ENCODE data around the gene AK8.

Gene AK8

GRCh38 chr9:132857616-132858342 lies 20.3 kb downstream of the AK8 start:
- no peak for DNase-seq

DNA sequence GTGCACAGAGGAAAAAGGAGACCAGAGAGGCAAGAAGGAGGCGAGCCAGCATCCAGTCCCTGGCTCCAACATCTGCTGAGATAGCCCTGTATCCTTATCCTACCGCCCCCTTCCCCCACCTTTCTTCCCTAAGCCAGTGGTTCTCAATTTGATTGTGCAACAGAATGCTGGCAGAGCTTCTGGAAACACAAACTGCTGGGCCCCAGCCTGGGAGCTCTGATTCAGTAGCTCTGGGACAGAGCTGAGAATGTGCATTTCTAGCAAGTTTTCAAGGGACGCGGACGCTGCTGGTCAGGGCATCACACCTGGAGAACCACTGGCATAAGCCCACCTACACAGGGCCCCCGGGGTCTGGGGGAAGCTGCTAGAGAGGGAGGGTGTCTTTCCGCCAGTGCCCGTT lies 21.1 kb downstream of the AK8 start:
- DNase-seq = no peak

DNA sequence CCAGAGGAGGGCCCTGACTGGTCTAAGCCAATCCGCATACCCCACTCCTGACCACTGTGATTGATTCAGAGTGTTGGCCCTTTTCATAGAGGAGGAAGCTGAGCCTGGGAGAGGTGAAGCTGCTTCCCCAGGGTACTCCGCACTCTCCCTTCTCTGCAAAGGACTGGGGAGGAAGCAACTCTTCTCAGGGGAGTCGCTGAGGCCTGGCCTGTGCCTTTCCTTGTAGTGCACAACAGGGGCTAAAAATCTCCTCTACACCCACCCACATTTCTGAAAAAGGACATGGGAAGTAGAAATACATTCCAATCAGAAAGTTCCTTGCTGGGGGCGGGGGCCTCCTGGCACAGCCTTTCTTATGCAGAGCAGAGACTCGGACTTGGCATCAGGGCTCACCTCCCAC lies 22.2 kb downstream of the AK8 start:
- no peak for DNase-seq

GRCh38 chr9:132854832-132855231 lies 23.3 kb downstream of the AK8 start:
- DNase-seq = no peak

DNA sequence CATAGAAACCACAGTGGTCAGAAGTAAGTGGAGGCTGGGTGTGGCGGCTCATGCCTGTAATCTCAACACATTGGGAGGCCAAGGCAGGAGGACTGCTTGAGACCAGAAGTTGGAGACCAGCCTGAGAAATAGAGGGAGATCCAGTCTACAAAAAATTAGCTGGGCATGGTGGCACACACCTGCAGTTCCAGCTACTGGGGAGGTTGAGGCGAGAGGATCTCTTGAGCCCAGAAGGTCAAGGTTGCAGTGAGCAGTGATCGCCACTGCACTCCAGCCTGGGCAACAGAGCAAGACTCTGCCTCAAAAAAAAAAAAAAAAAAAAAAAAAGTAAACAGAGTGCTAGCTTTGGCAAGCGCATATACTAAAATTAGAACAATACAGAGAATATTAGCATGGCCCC lies 24.6 kb downstream of the AK8 start:
- no peak for DNase-seq

DNA sequence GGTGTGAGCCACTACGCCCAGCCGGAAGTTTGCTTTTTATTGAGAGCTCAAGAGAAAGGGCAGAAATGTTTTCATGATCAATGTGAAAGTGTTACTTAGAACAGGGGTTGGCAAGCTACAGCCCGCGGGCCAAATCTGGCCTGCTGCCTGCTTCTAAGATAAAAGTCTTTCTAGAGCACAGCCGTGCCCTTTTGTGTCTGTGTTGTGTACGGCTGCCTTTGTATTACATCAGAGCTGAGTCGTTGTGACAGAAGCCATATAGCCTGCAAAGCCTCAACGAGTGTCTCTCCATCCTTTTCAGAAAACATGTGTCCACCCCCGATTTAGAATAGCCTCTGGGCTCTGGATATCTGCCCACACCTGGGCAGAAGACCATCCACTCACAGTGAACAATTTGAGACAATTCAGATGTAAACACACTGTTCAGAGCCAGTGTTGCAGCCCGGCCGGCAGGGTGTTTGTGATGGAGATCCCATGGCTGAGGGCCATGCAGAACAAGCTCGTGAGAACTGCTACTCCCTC lies 28.8 kb downstream of the AK8 start:
- peak in 1 of 2 donors; percentile 9 for DNase-seq

DNA sequence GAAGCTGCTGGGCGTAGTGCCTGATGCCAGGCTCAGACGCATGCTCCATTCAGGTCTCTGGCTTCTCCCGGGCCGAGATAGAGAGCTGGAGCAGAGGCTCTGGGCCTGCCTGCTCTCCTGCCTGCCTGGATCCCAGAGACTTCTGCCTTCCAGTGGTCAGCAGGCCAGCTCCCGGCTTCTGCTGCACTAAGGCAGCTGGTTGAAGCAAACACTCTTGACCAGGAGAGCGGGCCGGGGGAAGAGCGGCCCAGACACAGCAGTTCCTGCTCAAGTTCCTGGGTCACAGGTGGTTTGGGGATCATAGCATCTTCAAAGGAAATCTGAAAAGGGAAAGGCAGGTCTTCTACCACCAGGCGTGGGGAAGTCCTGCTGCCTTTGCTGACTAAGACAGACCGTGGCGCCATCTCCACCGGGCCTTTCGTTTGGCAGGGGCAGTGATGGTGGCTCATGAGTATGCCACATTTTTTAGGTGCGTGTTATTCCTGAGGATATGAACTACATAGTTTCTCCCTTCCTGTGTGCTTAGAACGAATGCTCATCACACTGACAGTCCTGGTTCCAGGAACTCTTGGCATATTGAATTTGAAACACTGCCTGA lies 31.1 kb downstream of the AK8 start:
- DNase-seq = no peak

DNA sequence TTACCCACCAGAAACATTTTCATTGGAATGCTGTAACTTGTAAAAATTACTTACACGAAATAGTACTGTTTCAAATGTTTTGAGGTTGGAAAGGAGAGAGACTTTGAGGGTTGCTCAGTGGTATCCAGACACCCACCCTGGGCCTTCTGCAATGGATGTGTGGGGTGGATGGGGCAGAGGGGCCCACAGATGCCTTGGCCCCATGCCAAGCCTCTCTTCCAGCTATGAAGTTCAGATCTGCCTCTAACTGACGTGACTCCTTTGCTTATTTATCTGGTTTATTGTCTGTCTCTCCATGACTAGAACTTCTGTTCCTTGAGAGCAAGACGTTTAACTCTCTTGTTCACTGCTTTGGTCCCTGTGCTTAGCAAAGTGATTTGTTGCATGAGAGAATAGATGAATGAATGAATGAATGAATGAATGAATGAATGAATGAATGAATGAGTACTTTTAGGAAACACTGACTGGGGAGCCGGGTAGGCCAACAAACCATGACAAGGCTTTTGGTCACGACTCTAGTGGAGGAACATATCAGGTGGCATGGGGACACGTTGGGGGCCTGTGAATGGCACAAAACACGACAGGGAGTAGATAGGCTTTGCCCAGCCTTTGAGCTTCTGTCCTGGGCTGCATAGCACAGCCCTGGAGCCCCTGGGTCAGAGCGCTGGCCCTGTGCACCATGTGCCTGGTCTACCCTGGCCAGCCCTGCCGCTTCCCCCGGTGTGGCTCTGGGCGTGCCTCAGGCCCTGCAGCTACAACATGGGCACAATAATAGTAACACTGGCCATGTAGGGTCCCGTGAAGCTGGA lies 31.8 kb downstream of the AK8 start:
- DNase-seq = no peak

- DNase-seq = no peak
Observed at GRCh38 chr9:132842124-132843044, 35.7 kb downstream of the AK8 start.

DNA sequence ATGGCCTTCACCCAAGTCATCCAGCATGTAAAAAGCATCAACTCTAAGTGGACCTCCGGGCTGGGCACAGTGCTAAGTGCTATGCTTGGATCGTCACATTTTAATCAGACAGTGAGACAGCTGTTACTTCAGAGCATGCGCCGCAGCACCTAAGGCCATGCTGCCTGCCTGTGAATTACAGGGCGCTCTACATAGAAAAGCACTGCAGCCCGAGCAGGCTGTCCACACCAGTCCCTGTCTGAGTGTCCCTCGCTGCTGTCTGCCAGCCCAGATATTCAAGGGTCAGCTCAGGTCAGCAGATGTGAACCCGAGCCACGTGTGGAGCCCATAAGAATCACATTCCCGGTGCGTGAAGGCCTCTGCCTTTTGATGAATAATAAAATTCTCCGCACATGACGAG lies 37.1 kb downstream of the AK8 start:
- no peak for DNase-seq

DNA sequence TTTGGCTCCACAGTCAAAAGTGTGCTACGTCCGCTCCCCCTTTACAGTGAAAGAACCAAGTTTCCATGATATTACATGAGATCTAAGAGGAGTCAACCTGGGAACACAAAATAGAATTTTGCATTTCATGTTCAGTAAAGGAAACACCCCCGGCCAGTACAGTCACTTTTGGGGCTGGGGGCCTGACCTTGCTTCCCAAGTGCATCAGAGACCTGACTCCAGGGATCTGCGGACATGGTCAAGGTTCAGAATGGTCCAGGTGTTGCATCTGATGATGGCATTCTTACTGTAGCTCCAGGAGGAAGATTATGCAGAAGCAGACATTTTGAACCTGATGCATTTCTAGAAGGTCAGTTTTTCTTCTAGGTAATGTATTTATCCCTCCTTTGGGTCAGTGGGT lies 39.8 kb downstream of the AK8 start:
- no peak for DNase-seq

DNA sequence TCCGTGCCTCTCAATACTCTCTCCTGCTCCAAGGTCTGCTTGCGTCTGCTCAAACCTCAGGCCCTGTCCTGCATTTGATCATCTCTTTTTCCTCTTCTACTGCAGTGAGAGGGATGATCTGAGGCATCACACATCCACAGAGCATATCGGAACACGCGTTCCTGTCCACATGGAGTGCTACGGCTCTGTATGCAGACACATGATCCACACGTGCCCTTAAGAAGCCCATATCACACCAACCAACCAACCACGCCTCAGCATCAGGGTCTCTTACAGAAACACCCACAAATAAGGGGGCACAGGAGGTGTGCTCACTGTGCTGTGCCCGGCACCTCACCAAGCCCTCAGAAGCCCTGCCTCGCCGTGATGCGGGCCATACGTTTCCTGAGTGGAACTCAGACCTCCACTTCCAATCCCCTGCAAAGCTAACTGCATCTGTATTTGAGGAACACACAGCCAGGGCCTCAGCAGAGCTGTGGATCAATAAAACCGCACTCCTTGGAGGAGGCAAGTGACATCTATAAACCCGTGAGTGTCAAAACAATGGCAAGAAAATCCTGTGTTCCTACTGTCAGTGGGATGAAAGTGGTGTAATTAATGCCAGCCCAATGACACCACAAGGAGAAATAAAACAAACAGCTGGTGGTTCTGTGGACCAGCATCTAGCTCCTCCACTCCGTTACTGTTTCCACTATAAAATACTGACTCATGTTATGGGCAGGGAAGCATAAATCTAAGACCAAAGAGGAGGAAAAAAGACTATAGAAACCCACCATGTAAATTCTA lies 40.4 kb downstream of the AK8 start:
- DNase-seq = no peak

DNA sequence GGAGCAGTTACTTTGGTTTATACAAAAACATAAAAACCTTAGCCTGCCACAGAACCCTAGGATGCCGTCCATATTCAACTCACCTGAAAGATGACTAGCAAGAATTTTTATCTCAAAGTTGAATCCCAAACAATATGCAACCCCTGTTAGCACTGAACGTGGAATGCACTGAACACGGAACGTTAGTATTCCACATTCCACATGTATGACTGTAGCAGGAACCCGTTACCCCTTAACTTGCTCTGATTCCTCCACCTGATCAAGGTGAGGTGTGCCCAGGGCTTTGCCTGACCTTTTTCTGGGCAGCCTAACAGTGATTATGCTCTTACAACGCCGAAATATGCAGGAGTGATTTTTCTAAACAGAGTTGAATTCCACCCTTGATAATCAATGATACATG lies 43.7 kb downstream of the AK8 start:
- no peak for DNase-seq

GRCh38 chr9:132833550-132834121 lies 44.4 kb downstream of the AK8 start:
- no peak for DNase-seq

DNA sequence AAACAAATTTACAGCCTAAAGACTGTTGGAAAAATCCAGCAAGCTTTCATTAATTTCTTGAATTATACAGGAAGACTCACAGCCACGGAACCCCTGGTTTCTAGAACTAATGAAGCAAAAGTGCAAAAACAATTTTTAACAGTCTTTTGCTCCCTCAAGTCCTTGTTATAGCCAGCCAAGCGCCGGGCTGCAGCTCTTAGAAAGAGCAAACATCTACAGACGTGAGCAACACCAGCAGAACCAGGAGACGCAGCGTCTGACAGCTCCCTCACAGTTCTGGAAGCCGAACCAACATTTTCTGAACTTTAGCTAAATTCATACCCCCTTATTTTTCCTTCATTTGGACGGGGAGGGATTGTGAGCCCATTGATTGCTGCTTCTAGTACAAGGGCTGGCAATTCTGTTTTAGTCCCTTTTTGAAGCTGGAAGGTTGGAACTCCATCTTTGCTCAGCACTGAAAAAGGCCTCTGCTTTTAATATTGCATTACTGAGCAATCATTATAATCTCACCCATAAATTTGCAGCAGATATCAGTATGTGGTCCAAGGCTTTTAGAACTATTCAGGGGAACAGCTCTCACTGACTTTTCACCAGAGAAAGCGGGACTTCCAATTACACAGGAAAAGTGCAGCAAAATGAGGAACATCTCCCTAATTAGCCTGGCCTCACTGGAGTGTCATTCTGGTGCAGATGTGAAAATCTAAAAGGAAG lies 45.8 kb downstream of the AK8 start:
- DNase-seq = no peak

DNA sequence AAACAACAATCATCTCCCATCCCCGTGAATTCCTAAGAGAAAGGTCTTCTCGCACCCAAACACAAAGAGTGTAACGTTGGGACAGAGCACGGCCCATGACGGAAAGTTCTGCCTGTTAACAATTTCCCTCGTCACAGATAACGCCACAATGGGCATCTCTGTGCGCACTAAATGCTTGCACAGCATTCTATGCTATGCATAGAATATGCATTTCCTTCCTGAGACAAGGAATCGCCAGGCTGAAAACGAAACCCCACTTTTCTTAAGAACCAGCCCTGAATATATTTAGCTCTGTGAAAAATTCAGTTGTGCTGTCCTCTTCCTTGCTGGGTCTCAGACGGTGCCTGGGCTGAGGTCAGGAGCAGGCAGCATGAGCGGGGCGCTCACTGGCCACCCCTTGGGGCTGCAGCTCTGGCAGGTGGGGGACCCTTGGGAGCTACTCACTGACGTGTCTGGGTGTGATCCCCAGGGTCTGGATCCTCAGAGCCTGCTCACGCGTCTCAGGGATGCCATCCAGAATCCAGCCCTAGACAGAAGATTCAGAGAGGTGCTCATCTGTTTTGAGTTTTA lies 49.8 kb downstream of the AK8 start:
- no peak for DNase-seq

DNA sequence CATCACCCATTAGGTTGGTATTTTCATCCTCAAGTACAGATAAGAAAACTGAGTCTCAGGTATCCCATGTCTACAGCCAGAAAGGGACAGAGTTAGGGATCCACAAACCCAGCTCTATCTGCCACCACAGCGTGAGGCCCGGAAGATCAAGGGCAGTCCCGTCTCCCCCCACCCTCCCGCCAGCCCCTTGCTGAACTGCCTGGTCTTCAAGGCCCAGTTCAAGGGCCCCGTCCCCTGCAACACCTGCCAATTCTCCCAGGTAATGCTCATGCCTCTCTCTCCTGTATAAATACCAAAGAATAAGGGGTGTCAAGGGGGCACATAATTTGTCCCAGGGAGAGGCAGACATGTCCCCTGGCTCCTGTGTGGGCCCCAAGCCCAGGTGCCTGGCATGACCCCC lies 50.7 kb downstream of the AK8 start:
- no peak for DNase-seq

DNA sequence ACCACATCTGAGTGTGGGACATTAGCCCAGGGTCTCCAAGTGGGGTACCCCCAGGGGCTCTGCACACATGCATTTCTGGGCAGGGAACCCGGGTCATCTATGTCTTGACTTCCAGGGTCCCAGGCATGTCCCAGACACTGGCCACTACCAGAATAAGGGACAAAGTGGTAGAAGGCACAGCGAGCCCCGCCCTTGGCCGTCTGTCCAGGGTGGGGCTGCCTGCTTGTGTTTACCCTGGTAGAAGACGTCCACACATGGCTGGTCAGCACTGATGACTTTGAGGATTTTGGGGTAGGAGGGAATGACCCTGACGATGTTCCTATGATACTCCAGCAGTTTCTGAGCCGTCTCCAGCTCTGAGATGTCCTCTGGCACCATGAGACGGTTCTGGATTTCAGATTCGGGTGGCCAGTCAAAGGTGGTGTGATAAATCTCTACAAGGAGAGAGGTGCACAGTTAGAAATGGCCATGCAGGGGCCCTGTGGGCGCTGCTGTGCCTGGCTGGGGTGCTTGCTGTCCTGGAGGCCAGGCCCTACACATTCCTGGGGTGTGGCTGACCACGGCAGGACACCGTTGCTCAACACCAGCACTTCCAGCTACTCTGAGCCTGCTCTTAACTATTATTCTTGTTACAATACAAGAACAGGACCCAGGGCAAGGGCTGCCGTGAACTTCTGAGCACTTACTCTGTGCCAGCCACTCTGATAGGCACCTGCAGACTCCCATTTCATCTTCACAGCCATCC lies 51.3 kb downstream of the AK8 start:
- DNase-seq = no peak

- no peak for DNase-seq
Observed at GRCh38 chr9:132826131-132826530, 52.0 kb downstream of the AK8 start.

GRCh38 chr9:132825430-132825829 lies 52.7 kb downstream of the AK8 start:
- no peak for DNase-seq

Measured in CD4-positive, alpha-beta T cell treated with Interferon alpha-2 for 1 hour (primary cell).